D341Med (cell line): ENCODE data around the gene TMEM86A.
"Not testable (repeated sequence)": the region's sequence is repeated elsewhere in the genome, so short reads cannot be mapped to it uniquely, and the experiment has no call there.

Experiments used
- DNase-seq: peaks from one replicate; pipeline ENCODE4 v3.0.0; 2012; ENCODE audit warnings: low spot score

The TMEM86A gene, protein sequence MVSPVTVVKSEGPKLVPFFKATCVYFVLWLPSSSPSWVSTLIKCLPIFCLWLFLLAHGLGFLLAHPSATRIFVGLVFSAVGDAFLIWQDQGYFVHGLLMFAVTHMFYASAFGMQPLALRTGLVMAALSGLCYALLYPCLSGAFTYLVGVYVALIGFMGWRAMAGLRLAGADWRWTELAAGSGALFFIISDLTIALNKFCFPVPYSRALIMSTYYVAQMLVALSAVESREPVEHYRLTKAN

DNA sequence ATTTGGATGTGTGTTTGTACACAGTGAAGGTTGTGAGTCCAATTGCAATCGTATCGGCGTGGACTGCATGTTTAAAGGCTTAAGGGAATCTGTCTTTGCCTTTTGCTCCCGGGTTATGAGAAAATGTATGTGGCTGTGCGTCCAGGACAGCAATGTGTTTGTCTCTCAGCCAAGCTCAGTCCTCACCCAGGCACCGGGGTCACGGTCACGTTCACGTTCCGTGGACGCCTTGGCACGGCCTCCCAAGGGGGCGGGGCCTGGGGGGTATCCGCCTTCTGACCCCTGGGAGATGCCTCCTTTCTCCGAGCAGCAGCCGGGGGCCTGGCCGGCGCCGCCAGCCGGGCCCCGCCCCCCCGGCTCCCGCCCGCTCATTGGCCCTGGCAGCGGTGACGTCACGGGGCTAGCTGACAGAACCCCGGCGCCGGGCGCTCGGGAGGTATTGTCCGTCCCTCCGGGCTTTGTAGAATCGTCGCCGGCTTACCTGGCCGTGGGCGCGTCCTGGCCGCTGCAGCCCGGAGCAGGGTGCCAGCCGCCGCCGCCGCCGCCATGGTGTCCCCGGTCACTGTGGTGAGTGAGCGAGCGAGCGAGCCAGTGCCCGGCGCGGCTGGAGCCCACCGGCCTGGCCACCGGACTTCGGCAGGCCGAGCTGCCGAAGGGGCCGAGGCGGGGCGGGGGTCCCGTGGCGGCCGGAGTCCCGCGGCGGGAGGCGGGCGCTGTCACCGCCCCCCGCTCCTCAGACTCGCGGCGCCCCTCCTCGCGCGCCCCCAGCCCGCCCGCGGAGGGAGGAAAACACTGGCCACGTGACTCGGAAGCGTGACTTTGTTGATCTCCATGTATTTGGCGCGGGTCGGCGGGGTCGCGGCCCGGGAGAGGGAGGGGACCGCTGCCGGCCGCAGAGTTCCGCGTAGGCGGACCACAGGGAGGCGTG lies at the start of gene TMEM86A:
Gene TMEM86A, plus strand, starts transcription at position 439 of the 928 bp plus-strand sequence. Its CDS starts 108 bp downstream, at position 547.
- peak; percentile 95 for DNase-seq

DNA sequence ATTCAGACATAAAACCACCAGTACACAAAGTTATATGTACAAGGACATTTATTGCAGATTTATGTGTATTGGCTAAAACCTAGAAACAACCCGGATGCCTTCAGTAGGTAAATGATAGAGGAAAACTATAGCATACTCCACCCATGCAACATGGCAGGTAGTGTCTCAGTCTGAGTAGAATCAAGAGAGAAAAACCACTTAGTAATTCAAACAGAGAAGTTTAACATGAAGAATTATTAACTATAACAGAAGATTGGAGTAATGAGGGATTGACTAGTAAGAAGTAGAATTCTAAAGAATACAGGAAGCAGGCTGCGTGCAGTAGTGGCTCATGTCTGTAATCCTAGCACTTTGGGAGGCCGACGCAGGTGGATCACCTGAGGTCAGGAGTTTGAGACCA lies 48.2 kb upstream of the TMEM86A start:
- no peak for DNase-seq

DNA sequence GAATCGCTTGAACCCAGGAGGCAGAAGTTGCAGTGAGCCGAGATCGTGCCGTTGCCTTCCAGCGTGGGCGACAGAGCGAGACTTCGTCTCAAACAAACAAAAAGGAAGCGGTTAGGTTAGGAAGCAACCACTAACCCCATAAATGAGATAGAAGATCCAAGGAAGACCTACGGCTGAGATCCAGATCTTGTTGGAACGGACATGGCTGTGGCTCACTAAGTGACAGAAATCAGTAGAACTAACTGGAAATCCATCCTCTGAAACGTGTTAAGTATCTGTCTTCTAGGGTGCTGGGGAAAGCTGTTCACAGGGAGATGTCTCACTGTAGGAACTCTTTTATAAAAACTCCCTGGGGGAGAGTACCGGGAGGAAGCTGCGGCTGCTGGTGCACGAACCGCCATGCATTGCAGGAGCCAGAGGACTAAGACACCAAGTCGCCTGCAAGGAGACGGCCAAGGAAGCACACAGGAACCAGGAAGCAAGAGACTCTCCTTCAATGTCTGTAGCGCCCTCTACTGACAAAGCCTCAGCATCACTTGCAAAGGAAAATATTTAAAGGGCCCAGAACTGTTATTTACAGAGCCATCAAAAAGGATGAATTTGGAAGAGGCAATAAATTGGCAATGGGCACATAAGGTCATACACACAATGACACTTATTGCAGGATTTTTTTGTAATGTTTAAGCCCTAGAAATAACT lies 47.6 kb upstream of the TMEM86A start:
- peak; percentile 75 for DNase-seq

DNA sequence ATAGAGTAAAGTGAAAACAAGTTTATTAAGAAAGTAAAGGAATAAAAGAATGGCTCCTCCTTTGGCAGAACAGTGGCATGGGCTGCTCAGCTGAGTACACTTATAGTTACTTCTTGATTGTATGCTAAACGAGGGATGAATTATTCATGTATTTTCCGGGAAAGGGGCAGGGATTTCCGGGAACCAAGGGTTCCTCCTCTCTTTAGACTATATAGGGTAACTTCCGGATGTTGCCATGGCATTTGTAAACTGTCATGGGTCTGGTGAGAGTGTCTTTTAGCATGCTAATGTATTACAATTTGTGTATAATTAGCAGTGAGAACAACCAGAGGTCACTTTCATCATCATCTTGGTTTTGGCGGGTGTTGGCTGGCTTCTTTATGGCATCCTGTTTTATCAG lies 40.9 kb upstream of the TMEM86A start:
- no peak for DNase-seq

DNA sequence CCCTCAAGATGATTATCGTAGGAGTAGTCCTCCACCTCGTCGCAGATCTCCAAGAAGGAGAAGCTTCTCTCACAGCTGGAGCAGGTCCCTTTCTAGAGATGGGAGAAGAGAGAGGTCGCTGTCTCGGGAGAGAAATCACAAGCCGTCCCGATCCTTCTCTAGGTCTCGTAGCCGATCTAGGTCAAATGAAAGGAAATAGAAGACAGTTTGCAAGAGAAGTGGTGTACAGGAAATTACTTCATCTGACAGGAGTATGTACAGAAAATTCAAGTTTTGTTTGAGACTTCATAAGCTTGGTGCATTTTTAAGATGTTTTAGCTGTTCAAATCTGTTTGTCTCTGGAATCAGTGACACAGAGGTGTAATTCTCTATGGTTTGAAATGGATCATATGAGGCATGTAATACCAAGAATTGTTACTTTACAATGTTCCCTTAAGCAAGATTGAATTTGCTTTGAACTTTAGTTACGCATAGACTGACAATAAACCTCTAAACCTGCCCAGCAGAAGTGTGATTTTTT lies 33.2 kb upstream of the TMEM86A start:
- DNase-seq: not testable (repeated sequence)

DNA sequence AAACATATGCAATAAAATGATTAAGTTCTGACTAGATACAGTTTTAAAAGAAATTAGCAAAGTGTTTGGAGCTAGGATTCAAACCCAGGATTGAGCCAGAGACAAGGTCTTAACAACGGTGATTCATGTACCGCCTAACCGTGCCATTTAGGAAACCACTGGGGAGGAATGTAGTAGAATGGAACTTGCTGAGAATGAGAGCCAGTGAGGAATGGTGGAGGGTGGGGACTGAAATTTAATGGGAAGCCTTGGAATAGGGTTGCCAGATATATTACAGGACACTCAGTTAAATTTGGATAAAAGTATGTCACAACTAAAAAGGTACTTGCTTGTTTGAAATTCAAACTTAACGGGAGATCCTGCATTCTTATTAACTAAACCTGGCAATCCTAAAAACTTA lies 30.4 kb upstream of the TMEM86A start:
- DNase-seq: no peak

DNA sequence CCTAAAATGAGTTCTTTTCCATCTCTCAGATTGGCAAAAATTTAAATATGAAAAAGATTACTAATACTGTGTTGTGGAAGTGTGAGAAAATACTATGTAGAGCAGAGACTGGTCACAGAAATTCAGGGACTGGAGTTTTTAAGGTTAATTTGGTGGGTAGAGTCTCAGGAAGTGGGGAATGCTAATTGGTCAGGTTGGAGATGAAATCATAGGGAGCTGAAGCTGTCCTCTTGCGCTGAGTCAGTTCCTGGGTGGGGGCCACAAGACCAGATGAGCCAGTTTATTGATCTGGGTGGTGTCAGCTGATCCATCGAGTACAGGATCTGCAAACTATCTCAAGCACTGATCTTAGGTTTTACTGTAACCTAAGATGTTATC lies 29.4 kb upstream of the TMEM86A start:
- no peak for DNase-seq

DNA sequence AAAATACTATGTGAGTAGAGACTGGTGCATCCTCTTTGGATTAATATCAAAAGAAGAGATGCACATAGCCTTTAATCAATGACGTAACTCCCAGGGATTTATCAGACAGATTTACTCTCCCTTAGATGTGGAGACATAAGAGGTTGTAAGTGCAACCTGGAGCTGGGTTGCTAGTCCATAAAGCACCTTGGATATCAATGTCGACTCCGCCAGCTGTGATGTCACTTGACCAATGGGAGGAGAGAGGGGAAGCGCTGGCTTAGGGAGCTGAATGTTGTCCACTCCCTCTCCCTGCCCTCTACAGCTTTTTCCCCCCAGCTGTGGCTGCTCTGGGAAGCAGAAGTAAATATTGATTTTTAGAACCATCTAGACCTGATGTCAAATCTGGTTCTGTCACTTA lies 28.9 kb upstream of the TMEM86A start:
- no peak for DNase-seq

DNA sequence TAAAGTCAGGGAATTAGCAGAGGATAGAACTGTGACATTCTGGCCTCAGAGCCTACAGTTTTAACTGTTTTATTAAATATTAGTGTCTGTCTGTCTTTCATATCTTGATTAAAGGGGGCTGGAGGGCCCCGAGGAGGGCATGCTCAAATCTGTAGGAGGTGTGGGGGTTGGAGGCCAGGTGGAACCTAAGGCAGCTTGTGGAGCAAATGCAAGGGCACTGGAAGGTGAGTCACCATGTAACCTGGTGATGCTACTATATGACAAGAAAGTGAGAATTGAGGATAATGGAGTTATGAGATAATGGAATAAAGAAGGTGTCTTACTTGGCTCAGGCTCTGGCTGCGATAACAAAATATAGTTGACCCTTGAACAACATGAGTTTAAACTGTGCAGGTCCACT lies 27.3 kb upstream of the TMEM86A start:
- no peak for DNase-seq

DNA sequence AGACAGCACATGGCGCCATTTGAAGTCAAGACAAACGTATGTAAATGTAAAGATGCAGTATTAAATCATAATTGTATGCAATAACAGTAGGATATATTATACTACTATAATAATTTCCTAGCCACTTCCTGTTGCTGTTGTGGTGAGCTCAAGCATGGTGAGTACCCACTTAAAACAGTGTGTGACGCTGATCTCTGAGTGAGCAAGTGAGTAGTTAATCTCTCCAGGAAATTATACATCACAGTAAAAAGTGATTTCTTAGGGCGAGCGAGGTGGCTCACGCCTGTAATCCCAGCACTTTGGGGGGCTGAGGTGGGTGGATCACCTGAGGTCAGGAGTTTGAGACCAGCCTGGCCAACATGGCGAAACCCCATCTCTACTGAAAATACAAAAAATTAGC lies 26.4 kb upstream of the TMEM86A start:
- not testable (repeated sequence) for DNase-seq

DNA sequence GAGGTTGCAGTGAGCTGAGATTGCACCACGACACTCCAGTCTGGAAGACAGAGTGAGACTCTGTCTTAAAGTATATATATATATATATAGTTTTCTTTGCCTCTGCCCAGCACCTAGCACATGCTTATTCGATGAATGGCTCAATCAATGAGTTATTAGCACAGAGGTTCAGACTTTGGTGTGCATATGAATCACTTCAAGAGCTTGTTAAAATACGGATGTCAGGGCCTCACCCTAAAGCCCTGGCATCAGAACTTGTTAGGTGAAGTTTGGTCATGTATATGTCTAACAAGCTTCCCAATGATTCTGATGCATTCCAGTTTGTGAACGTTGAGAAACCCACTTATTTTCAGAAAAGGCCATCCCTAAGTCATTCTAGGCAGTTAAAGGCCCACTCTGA lies 21.8 kb upstream of the TMEM86A start:
- no peak for DNase-seq

DNA sequence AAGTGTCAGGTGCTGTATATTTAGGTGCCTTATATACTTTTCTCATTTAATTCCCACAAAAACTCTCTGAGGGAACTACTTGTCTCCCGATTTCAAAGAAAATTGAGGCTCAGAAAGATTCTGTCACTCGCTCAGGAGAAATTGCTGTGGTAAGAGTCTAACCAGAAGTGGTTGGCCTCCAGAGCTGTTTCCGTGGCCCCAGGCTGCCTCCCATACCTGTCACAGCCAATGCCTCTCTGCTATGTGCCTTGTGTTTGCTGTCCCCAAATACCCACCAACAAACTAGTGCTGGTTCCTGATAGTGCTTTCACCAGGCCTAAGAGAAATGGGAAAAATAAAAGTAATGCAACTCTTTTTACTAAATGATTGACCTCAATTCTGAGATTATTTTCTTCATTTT lies 21.0 kb upstream of the TMEM86A start:
- no peak for DNase-seq

DNA sequence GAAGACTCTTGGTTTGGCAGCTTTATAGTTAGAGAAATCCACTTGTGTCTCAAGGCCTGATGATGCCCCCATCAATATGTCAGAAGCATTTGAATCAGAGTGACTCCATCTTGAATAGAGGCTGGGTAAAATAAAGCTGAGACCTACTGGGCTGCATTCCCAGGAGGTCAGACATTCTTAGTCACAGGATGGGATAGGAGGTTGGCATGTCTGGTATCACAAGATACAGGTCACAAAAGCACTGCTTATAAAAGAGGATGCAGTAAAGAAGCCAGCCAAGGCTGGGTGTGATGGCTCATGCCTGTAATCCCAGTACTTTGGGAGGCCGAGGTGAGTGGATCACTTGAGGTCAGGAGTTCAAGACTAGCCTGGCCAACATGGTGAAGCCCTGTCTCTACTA lies 16.6 kb upstream of the TMEM86A start:
- not testable (repeated sequence) for DNase-seq

DNA sequence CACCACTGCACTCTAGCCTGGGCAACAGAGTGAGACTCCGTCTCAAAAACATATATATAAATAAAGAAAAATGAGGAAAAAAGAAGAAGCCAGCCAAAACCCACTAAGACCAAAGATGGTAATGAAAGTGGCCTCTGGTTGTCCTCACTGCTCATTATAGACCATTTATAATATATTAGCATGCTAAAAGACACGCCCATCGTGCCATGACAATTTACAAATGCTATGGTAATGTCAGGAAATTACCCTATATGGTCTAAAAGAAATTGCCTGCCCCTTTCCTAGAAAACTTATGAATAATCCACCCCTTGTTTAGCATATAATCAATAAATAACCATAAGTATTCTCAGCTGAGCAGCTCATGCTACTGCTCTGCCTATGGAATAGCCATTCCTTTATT lies 16.1 kb upstream of the TMEM86A start:
- no peak for DNase-seq

DNA sequence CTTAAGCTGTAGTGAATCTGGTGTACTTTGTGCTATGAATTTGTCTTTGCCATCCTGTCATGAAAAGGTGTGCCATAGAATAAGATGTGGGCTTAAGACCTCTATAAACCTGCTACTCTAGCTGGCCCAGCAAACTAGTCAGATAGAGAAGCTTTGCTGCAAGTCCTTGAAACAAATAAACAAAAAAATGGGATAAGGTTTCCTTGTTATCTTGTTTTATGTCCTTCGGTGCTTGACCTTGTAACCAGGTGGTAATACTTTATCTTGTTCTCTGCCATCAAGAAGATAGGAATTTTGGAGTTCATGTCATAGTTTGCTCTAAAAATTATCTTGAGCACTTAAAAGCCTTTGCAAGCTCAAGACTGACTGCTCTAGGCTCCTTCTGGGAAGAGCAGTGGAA lies 14.3 kb upstream of the TMEM86A start:
- no peak for DNase-seq

DNA sequence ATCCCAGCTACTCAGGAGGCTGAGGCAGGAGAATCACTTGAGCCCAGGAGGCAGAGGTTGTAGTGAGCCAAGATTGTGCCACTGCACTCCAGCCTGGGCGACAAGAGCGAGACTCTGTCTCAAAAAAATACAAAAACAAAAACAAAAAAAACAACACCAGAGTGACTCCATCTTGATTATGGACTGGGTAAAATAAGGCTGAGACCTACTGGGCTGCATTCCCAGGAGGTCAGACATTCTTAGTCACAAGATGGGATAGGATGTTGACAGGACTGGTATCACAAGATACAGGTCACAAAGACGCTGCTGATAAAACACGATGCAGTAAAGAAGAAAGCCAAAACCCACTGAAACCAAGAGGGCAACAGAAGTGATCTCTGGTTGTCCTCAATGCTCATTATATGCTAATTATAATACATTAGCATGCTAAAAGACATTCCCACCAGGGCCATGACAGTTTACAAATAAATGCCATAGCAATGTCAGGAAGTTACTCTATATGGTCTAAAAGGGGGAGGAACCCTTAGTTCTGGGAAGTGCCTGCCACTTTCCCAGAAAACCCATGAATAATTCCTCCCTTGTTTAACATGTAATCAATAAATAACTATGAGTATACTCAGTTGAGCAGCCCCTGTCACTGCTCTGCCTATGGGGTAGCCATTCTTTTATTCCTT lies 7.0 kb upstream of the TMEM86A start:
- DNase-seq: not testable (repeated sequence)

DNA sequence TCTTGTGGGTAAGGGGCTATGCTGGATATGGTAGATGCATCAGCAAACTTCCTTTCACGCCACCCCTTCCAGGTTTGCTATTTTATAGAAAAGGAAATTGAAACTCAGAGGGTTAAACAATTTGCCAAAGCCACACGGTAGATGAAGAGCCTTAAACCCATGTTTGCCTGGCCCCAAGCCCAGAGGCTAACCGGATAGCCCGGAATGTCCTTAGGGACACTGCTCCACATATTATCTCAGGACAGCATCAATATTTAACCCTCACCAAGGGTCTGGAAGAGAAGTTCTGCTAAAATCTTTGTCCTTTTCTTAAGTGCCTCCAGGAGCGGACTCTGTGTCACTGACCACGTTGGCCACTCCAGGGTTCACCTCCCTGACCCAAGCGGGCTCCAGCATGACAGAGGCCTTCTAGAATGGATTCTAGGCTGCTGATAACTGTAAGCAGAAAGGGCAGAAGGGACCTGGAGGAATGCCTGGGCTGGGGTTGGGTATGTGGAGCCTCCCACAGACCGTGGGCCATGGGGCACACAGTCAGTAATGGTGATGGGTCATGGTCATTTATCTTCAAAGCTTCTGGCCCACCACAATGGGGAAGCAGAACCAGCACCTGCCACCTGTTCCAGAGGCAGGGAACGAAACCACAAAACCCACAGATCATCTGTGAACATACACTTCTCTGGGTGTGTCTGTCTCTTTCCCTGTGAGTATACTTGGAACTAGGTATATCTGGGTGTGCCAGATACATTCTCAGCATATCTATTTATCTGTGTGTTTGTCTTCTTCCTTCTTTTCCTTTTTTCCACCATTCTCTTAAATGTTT lies 5.4 kb upstream of the TMEM86A start:
- DNase-seq: no peak

DNA sequence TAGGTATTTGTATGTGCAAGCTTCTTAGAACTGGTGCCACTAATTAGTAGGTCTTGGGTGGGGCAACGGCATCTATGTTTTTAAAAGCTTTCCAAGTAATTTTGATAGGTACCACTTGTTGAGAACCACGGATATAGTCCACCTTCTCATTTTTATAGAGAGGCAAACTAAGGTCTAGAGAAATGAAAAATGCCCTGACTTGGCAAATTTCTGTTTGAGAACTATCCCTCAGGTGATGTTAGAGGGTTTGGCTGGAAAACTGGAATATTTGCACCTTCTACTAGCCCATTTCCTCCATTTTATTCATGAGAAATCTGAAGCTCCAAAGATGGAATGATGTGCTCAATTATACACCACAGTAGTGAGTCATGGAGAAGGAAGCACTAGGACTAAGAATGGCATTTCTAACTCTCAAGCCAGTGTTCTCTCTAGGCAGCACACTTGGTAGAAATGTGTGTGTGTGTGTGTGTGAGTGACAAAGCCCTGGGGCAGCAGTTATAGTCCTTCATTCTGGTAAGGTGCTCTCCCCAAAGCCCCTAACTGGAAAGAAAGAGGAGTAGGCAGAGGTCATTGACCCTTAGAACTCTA lies 1.8 kb upstream of the TMEM86A start:
- no peak for DNase-seq

DNA sequence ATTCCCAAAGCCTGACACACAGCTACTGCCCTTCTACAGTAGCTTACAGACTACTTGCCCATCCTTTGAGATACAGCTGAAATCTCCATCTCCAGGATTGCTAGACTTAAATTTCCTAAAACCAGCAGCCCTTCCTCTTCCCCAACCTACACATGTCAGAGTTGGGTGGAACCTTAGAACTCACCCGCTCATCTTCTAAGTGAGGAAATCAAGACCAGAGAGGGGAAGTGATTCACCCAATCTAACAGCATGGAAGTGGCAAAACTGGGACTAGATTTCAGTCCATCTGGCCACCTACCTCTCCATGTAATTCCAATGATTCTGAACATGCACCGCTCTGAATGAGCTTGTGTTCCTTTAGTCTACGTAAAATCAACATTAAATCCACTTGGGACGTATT lies 1.0 kb upstream of the TMEM86A start:
- DNase-seq: no peak

DNA sequence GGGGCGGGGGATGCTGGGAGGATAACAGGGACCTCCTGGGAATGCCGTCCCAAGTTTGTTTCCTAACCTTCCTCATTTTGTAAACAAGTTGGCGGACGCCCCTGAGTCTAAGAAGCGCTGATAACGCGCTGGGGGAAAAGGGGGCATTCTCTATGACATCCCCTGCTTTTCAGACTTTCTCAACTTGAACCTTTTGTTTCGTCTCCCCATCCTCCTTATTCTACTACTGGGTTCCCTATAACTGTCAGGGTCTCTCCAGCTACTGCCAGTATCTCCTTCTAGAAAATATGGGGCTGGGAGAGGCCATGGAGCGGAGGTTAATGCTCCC lies 654 bp downstream of the TMEM86A start:
- no peak for DNase-seq

DNA sequence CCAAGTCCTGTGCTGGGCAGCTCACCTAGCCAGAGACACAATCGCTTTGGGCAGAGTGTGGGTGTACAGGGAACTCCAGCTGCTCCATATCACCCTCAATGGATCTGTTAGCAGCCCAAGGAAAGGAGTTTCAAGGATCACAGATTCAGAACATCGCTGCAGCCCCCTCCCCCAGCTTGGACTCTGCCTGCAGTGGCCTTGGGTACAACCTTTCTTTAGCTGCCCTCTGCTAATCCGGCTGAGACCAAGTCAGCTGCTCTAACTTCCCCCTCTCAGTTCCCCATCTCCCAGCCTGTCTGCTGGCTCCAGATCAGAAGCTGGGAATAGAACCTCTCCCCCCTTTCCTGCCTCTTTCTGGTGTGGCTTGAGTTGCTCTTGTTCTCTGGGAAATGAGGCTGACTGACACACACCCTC lies 1.3 kb downstream of the TMEM86A start:
- no peak for DNase-seq
